HEK293 (cell line): ENCODE results near the gene DUSP2.
A peak's percentile ranks its signal among the peaks of the same experiment; 100 is the strongest.

Experiments
- CTCF ChIA-PET: fragments of 350-600 bp; formaldehyde crosslinking; extraction: SDS; loops from one replicate; lab custom pipeline; 2021; ENCODE audit warnings: antibody characterized with exemption; lab: Yijun Ruan, JAX
- POLR2A ChIA-PET: fragments of 300-600 bp; formaldehyde crosslinking; extraction: SDS; loops from one replicate; lab custom pipeline; 2020; ENCODE audit warnings: antibody characterized with exemption, inconsistent platforms; lab: Yijun Ruan, JAX
- H3K27ac ChIP-seq: fragments of 200-500 bp; sonication (Bioruptor generic); 2 replicates; pipeline ENCODE4 v1.5.1; 2014; ENCODE audit warnings: low read depth, low read length, control low read depth, inconsistent platforms; ENCODE audit errors: extremely low read depth
- H3K36me3 ChIP-seq, 2 experiments: fragments of 200-500 bp in 1 of 2; sonication (Bioruptor generic) in 1 of 2; 1 replicate in 1 of 2; 2 replicates in 1 of 2; pipeline ENCODE4 v1.5.1; 2014 to 2017; ENCODE audit warnings: inconsistent platforms in 2 of 2, low read length in 2 of 2; ENCODE audit not compliant: control insufficient read depth in 2 of 2, insufficient read depth in 1 of 2
- H3K4me1 ChIP-seq: fragments of 200-500 bp; sonication (Bioruptor generic); 2 replicates; pipeline ENCODE4 v1.5.1; 2014; ENCODE audit warnings: mild to moderate bottlenecking, low read length, inconsistent platforms; ENCODE audit not compliant: control insufficient read depth, insufficient read depth
- H3K4me3 ChIP-seq: 2 replicates; pipeline ENCODE4 v1.5.1; 2011; ENCODE audit warnings: low read depth, mild to moderate bottlenecking, control low read depth, low read length, moderate library complexity
- H3K9me3 ChIP-seq: fragments of 200-500 bp; sonication (Bioruptor generic); 2 replicates; pipeline ENCODE4 v1.5.1; 2014; ENCODE audit warnings: low read depth, low read length, inconsistent platforms; ENCODE audit not compliant: control insufficient read depth, insufficient read depth
- GLI4 ChIP-seq: fragments of 450-650 bp; formaldehyde crosslinking; IDR thresholded peaks from 2 replicates; pipeline ENCODE4 v1.5.1; 2016; ENCODE audit warnings: missing biosample characterization, missing genetic modification characterization
- OSR2 ChIP-seq: fragments of 450-650 bp; formaldehyde crosslinking; IDR thresholded peaks from 2 replicates; pipeline ENCODE4 v1.5.1; 2016; ENCODE audit warnings: missing biosample characterization, missing genetic modification characterization
- SETDB1 ChIP-seq: IDR thresholded peaks from one replicate; pipeline ENCODE4 v1.6.1; 2017; ENCODE audit warnings: mild to moderate bottlenecking, low read length, moderate library complexity, mixed read lengths; ENCODE audit not compliant: insufficient read length
- TRIM28 ChIP-seq: IDR thresholded peaks from 2 replicates; pipeline ENCODE4 v1.6.1; 2011; ENCODE audit warnings: low read length, control low read depth, borderline replicate concordance
- ZFHX2 ChIP-seq: fragments of 450-650 bp; formaldehyde crosslinking; conservative IDR thresholded peaks from 2 replicates; pipeline ENCODE4 v1.5.1; 2016; ENCODE audit warnings: missing biosample characterization, missing genetic modification characterization
- ZFP41 ChIP-seq: fragments of 450-650 bp; formaldehyde crosslinking; IDR thresholded peaks from 2 replicates; pipeline ENCODE4 v1.5.1; 2016; ENCODE audit warnings: missing biosample characterization, missing genetic modification characterization, borderline replicate concordance
- ZNF112 ChIP-seq: fragments of 450-650 bp; formaldehyde crosslinking; IDR thresholded peaks from 2 replicates; pipeline ENCODE4 v1.5.0; 2017; ENCODE audit warnings: missing biosample characterization, missing genetic modification characterization
- ZNF16 ChIP-seq: fragments of 450-650 bp; formaldehyde crosslinking; IDR thresholded peaks from 2 replicates; pipeline ENCODE4 v1.5.1; 2016; ENCODE audit warnings: low read depth, missing biosample characterization, missing genetic modification characterization
- ZNF184 ChIP-seq: fragments of 450-650 bp; IDR thresholded peaks from 2 replicates; pipeline ENCODE4 v1.5.1; 2018; ENCODE audit warnings: missing biosample characterization, mild to moderate bottlenecking, missing genetic modification characterization
- ZNF302 ChIP-seq: fragments of 450-650 bp; formaldehyde crosslinking; IDR thresholded peaks from 2 replicates; pipeline ENCODE4 v1.5.1; 2016; ENCODE audit warnings: missing biosample characterization, missing genetic modification characterization, low read depth
- ZNF354C ChIP-seq: fragments of 450-650 bp; formaldehyde crosslinking; IDR thresholded peaks from 2 replicates; pipeline ENCODE4 v1.5.1; 2016; ENCODE audit warnings: missing biosample characterization, missing genetic modification characterization, low read depth, borderline replicate concordance
- ZNF366 ChIP-seq: fragments of 450-650 bp; formaldehyde crosslinking; conservative IDR thresholded peaks from 2 replicates; pipeline ENCODE4 v1.5.1; 2016; ENCODE audit warnings: missing biosample characterization, missing genetic modification characterization
- ZNF664 ChIP-seq: fragments of 450-650 bp; formaldehyde crosslinking; IDR thresholded peaks from 2 replicates; pipeline ENCODE4 v1.5.1; 2016; ENCODE audit warnings: missing biosample characterization, missing genetic modification characterization
- ZNF791 ChIP-seq: fragments of 450-650 bp; formaldehyde crosslinking; IDR thresholded peaks from 2 replicates; pipeline ENCODE4 v1.5.1; 2016; ENCODE audit warnings: missing biosample characterization, missing genetic modification characterization
- TF ChIP-seq, protein P1 (sequence below): fragments of 450-650 bp; formaldehyde crosslinking; IDR thresholded peaks from 2 replicates; pipeline ENCODE4 v1.5.1; 2017; ENCODE audit warnings: missing biosample characterization, missing genetic modification characterization
- TF ChIP-seq, protein P2 (sequence below): fragments of 450-650 bp; formaldehyde crosslinking; IDR thresholded peaks from 2 replicates; pipeline ENCODE4 v1.5.1; 2017; ENCODE audit warnings: missing biosample characterization, mild to moderate bottlenecking, missing genetic modification characterization, moderate library complexity
- TF ChIP-seq, protein P3 (sequence below): fragments of 450-650 bp; formaldehyde crosslinking; IDR thresholded peaks from 2 replicates; pipeline ENCODE4 v1.5.1; 2016; ENCODE audit warnings: missing biosample characterization, missing genetic modification characterization
- TF ChIP-seq, protein P4 (sequence below): fragments of 450-650 bp; formaldehyde crosslinking; IDR thresholded peaks from 2 replicates; pipeline ENCODE4 v1.5.1; 2016; ENCODE audit warnings: missing biosample characterization, missing genetic modification characterization
- TF ChIP-seq, protein P5 (sequence below): fragments of 450-650 bp; formaldehyde crosslinking; IDR thresholded peaks from 2 replicates; pipeline ENCODE4 v1.5.1; 2016; ENCODE audit warnings: missing biosample characterization, missing genetic modification characterization
- TF ChIP-seq, protein P6 (sequence below): fragments of 450-650 bp; formaldehyde crosslinking; IDR thresholded peaks from 2 replicates; pipeline ENCODE4 v1.5.1; 2016; ENCODE audit warnings: missing biosample characterization, missing genetic modification characterization

The DUSP2 gene

DNA sequence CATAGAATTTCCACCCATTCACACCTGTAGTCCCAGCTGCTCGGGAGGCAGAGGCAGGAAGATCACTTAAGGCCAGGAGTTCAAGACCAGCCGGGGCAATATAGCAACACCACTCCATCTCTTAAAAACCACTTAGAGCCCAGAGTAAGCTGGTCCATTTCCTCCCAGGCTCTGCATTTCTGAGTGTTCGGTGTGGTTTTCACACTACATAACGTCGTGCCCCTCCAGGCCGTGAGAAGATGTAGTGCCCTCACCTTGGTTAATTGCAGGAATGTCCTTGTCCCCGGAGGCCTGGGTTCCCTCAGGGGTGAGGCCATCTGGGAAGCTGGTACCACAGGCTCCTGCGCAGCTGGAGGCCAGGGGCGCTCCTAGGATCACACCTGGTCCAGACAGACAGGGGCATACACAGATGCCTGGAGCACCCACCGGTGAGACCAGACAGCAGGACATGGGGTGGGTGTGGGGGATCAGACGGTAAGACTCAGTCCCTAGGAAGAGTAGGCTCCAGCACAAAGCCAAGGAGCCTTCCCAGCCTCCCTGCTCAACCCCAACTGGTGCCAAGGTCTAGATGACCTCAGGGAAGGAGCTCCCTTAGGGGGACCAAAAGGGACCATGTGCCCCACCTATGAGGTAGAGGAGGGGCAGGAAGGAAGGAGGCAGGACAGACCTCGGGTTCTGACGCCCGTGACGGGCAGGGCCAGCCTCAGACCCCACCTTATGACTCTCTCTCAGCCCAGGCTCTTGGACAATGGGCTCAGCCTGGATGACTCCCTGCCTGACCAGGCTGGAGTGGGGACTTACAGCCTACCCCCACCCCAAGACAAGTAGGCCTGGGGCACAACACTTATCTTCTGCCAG is 7.7 kb downstream of the DUSP2 start:
- TF ChIP-seq, protein P1, sequence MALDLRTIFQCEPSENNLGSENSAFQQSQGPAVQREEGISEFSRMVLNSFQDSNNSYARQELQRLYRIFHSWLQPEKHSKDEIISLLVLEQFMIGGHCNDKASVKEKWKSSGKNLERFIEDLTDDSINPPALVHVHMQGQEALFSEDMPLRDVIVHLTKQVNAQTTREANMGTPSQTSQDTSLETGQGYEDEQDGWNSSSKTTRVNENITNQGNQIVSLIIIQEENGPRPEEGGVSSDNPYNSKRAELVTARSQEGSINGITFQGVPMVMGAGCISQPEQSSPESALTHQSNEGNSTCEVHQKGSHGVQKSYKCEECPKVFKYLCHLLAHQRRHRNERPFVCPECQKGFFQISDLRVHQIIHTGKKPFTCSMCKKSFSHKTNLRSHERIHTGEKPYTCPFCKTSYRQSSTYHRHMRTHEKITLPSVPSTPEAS (tag by site-specific recombination): no peak
- no peak for TF ChIP-seq ZNF366 (tag by site-specific recombination)
- no peak for TF ChIP-seq ZFP41 (tag by site-specific recombination)
- no peak for TF ChIP-seq SETDB1
- TF ChIP-seq ZNF112 (tag by site-specific recombination): no peak
- no peak for TF ChIP-seq ZNF302 (tag by site-specific recombination)
- TF ChIP-seq OSR2: no peak
- TF ChIP-seq, all 188 proteins: peak for 0
- POLR2A ChIA-PET: interaction anchor here (2.2 kb wide), 1 partner anchor 37 kb away, joined by 8 read pairs; no protein-coding TSS in a partner anchor
- H3K4me3 ChIP-seq: no peak overlapping the region

DNA sequence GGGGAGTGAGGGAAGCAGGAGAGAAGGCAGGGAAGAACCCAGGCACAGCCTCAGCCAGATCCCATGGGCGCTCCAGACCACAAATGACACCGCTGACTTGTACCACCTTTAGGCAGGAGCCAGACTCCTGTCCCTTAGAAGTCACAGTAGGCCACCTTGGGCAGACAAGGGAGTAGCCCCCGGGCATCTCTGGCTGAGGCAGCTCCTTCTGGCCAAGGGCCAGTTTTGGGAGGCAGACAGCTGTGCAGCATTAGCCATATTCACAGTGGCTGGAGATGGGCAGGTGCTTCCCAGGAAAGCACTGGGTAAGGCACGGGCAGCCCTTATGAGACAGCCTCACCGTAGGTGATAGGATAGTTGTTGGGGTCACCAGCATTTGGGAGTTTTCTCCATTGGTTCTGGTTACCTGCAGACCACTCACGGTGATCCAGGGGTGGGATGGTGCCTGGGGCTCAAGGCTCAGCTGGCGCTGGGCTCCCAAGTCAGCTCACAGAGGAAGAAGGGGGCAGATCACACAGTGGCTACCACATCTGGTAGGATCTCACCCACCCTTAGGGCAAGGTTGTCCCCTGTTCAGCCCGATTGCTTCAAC is 9.0 kb downstream of the DUSP2 start:
- CTCF ChIA-PET: interaction anchor here (0.6 to 10.0 kb wide), 6 partner anchors 10 to 138 kb away, joined by 3 to 142 read pairs (median 4); partner anchors contain the start of gene DUSP2
- TF ChIP-seq, protein P2, sequence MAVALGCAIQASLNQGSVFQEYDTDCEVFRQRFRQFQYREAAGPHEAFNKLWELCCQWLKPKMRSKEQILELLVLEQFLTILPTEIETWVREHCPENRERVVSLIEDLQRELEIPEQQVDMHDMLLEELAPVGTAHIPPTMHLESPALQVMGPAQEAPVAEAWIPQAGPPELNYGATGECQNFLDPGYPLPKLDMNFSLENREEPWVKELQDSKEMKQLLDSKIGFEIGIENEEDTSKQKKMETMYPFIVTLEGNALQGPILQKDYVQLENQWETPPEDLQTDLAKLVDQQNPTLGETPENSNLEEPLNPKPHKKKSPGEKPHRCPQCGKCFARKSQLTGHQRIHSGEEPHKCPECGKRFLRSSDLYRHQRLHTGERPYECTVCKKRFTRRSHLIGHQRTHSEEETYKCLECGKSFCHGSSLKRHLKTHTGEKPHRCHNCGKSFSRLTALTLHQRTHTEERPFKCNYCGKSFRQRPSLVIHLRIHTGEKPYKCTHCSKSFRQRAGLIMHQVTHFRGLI: no peak
- TF ChIP-seq, protein P3, sequence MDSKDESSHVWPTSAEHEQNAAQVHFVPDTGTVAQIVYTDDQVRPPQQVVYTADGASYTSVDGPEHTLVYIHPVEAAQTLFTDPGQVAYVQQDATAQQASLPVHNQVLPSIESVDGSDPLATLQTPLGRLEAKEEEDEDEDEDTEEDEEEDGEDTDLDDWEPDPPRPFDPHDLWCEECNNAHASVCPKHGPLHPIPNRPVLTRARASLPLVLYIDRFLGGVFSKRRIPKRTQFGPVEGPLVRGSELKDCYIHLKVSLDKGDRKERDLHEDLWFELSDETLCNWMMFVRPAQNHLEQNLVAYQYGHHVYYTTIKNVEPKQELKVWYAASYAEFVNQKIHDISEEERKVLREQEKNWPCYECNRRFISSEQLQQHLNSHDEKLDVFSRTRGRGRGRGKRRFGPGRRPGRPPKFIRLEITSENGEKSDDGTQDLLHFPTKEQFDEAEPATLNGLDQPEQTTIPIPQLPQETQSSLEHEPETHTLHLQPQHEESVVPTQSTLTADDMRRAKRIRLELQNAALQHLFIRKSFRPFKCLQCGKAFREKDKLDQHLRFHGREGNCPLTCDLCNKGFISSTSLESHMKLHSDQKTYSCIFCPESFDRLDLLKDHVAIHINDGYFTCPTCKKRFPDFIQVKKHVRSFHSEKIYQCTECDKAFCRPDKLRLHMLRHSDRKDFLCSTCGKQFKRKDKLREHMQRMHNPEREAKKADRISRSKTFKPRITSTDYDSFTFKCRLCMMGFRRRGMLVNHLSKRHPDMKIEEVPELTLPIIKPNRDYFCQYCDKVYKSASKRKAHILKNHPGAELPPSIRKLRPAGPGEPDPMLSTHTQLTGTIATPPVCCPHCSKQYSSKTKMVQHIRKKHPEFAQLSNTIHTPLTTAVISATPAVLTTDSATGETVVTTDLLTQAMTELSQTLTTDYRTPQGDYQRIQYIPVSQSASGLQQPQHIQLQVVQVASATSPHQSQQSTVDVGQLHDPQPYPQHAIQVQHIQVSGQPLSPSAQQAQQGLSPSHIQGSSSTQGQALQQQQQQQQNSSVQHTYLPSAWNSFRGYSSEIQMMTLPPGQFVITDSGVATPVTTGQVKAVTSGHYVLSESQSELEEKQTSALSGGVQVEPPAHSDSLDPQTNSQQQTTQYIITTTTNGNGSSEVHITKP: peak; percentile 3; the same call in 1 of the 2 replicates
- TF ChIP-seq, all 188 proteins: peak for 1
- POLR2A ChIA-PET: no interaction called here
- H3K36me3 ChIP-seq: no peaks in the 10 kb centered on the region
- no peaks in the 10 kb centered on the region for H3K4me1 ChIP-seq
- H3K4me3 ChIP-seq: no peak overlapping the region
- H3K9me3 ChIP-seq: no peaks in the 10 kb centered on the region
- no peak overlapping the region for H3K27ac ChIP-seq

More for the DNA sequence above, 7.7 kb downstream of the DUSP2 start:
- no peaks in the 10 kb centered on the region for H3K4me1 ChIP-seq
- H3K27ac ChIP-seq: no peak overlapping the region
- H3K36me3 ChIP-seq: no peaks in the 10 kb centered on the region
- H3K9me3 ChIP-seq: no peaks in the 10 kb centered on the region
- CTCF ChIA-PET: interaction anchor here (0.6 to 10.0 kb wide), 12 partner anchors 9 to 371 kb away, joined by 3 to 142 read pairs (median 4); partner anchors contain the start of genes CIAO1 and DUSP2

DNA sequence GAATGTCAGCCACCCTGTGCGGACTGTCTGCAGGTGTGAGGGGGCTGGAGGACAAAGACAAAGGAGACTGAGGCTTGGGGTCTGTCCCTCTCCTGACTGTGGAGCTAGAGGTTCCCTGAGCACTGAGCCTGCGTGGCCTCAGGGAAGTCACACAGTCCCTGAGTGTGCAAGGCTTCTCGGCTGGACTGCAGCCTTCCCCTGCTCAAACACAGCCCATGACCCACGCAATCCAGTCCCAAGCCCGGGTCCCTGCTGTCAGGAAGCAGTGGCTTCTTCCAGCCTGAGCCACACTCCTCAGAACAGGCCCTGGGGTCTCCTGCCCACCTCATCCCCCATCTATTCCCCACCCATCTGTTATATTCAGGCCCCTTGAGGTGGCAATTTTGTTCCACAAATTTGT is 9.6 kb downstream of the DUSP2 start:
- POLR2A ChIA-PET: no interaction called here
- TF ChIP-seq, protein P4, sequence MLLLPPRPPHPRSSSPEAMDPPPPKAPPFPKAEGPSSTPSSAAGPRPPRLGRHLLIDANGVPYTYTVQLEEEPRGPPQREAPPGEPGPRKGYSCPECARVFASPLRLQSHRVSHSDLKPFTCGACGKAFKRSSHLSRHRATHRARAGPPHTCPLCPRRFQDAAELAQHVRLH: no peak
- TF ChIP-seq ZFHX2 (tag by site-specific recombination): no peak
- TF ChIP-seq TRIM28: no peak
- no peak for TF ChIP-seq ZNF184
- no peak for TF ChIP-seq ZNF664 (tag by site-specific recombination)
- TF ChIP-seq, protein P5, sequence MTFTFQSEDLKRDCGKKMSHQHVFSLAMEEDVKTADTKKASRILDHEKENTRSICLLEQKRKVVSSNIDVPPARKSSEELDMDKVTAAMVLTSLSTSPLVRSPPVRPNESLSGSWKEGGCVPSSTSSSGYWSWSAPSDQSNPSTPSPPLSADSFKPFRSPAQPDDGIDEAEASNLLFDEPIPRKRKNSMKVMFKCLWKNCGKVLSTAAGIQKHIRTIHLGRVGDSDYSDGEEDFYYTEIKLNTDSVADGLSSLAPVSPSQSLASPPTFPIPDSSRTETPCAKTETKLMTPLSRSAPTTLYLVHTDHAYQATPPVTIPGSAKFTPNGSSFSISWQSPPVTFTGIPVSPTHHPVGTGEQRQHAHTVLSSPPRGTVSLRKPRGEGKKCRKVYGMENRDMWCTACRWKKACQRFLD (tag by site-specific recombination): no peak
- TF ChIP-seq ZNF16: no peak
- TF ChIP-seq ZNF791: no peak
- no peak for TF ChIP-seq ZNF354C (tag by site-specific recombination)
- TF ChIP-seq, protein P6, sequence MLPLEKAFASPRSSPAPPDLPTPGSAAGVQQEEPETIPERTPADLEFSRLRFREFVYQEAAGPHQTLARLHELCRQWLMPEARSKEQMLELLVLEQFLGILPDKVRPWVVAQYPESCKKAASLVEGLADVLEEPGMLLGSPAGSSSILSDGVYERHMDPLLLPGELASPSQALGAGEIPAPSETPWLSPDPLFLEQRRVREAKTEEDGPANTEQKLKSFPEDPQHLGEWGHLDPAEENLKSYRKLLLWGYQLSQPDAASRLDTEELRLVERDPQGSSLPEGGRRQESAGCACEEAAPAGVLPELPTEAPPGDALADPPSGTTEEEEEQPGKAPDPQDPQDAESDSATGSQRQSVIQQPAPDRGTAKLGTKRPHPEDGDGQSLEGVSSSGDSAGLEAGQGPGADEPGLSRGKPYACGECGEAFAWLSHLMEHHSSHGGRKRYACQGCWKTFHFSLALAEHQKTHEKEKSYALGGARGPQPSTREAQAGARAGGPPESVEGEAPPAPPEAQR: no peak
- TF ChIP-seq GLI4 (tag by site-specific recombination): no peak

More for the DNA sequence above, 9.6 kb downstream of the DUSP2 start:
- CTCF ChIA-PET: interaction anchor here (0.6 to 10.0 kb wide), 5 partner anchors 11 to 138 kb away, joined by 3 to 142 read pairs (median 4); partner anchors contain the start of gene DUSP2
- Histone ChIP-seq H3K4me1 (no peaks in the 10 kb centered on the region), H3K27ac (no peak overlapping the region), H3K36me3 (no peaks in the 10 kb centered on the region), H3K9me3 (no peaks in the 10 kb centered on the region), H3K4me3 (no peak overlapping the region)
